HepG2 (cell line): ENCODE data around the gene THOP1. TPM values are rescaled to one million over a fixed set of nuclear protein-coding genes. Genes with fewer than 3 reads are reported as not detected.

Source experiments
- ATAC-seq: fragments of 200-7000 bp; cut with Tn5 transposase; 3 replicates; pipeline ENCODE4 v1.9.1; 2020; ENCODE audit warnings: mild to moderate bottlenecking, moderate library complexity
- Bru-seq: library from RNA; stranded (reverse); fragments of 400-500 nt; gene quantifications from one replicate; lab custom pipeline; 2021; lab: Mats Ljungman, UMichigan
- BruChase-seq, 2 experiments: library from RNA; stranded (reverse); fragments of 400-500 nt; gene quantifications; one replicate each; lab custom pipeline; 2021; lab: Mats Ljungman, UMichigan
- BruUV-seq: library from RNA; stranded (reverse); fragments of 400-500 nt; replicated peaks from 2 replicates; lab custom pipeline; 2021; lab: Mats Ljungman, UMichigan
- CTCF ChIA-PET: fragments of 300-600 bp; formaldehyde crosslinking; extraction: SDS; loops from one replicate; lab custom pipeline; 2021; ENCODE audit warnings: low total read pairs, inconsistent platforms, low intra/inter-chr PET ratio; lab: Yijun Ruan, JAX
- POLR2A ChIA-PET: fragments of 350-600 bp; sonication (Branson Sonifier 250); formaldehyde crosslinking; loops from one replicate; lab custom pipeline; 2020; ENCODE audit warnings: antibody characterized with exemption, inconsistent platforms; lab: Yijun Ruan, JAX
- DNase-seq: peaks from one replicate; pipeline ENCODE4 v3.0.0-alpha.2; 2015; ENCODE audit warnings: low spot score
- FAIRE-seq: peaks from 3 replicates; lab custom pipeline; 2011; peaks lifted over from hg19 to GRCh38; lab: Jason Lieb, UNC
- H2AFZ ChIP-seq: one replicate; pipeline ENCODE4 v1.6.1; 2011; ENCODE audit warnings: low read length, inconsistent platforms
- H3K27ac ChIP-seq: fragments of 300-600 bp; 3 replicates; pipeline ENCODE4 v1.8.0; 2011; ENCODE audit warnings: mixed run types, mild to moderate bottlenecking, mixed read lengths, low read length, inconsistent platforms; ENCODE audit not compliant: insufficient read depth; ENCODE audit errors: extremely low read length
- H3K27me3 ChIP-seq, 2 experiments: fragments of 200-600 bp in 1 of 2; 2 replicates in 1 of 2; 3 replicates in 1 of 2; pipeline versions ENCODE4 v1.6.0 to v1.8.0; 2011; ENCODE audit warnings: low read length in 2 of 2, mild to moderate bottlenecking in 2 of 2, moderate library complexity in 2 of 2, inconsistent platforms in 1 of 2; ENCODE audit not compliant: insufficient read depth in 2 of 2, control insufficient read depth in 1 of 2
- H3K36me3 ChIP-seq, 2 experiments: fragments of 200-600 bp in 1 of 2; replicated peaks in 1 of 2; 2 replicates in 1 of 2; 3 replicates in 1 of 2; pipeline versions ENCODE4 v1.5.1 to v1.8.0; 2011; ENCODE audit warnings: low read length in 2 of 2, inconsistent platforms in 1 of 2; ENCODE audit not compliant: insufficient read depth in 2 of 2, control insufficient read depth in 1 of 2
- H3K4me1 ChIP-seq: 2 replicates; pipeline ENCODE4 v1.5.1; 2012; ENCODE audit warnings: low read length, inconsistent platforms; ENCODE audit not compliant: insufficient read depth
- H3K4me2 ChIP-seq: 2 replicates; pipeline ENCODE4 v1.6.0; 2011; ENCODE audit warnings: low read depth, low read length, inconsistent platforms
- H3K4me3 ChIP-seq, 3 experiments: fragments of 200-600 bp in 1 of 3; sonication (generic), shearing (Covaris generic) in 1 of 3; replicated peaks in 1 of 3; 2 replicates each; pipeline ENCODE4 v1.5.1; 2011 to 2016; ENCODE audit warnings: low read length in 3 of 3, inconsistent platforms in 2 of 3, low read depth in 2 of 3, mild to moderate bottlenecking in 2 of 3, control low read depth in 1 of 3, mixed read lengths in 1 of 3; ENCODE audit not compliant: insufficient read depth in 1 of 3
- H3K79me2 ChIP-seq: one replicate; pipeline ENCODE4 v1.6.1; 2011; ENCODE audit warnings: low read length, inconsistent platforms; ENCODE audit not compliant: insufficient read depth
- H3K9ac ChIP-seq: 2 replicates; pipeline ENCODE4 v1.6.0; 2011; ENCODE audit warnings: mild to moderate bottlenecking, low read depth, low read length, inconsistent platforms; ENCODE audit not compliant: insufficient read depth
- H3K9me3 ChIP-seq: 2 replicates; pipeline ENCODE4 v1.5.1; 2012; ENCODE audit warnings: mild to moderate bottlenecking, low read length
- H4K20me1 ChIP-seq: 2 replicates; pipeline ENCODE4 v1.6.0; 2011; ENCODE audit warnings: inconsistent platforms, mild to moderate bottlenecking, low read length, moderate library complexity; ENCODE audit not compliant: insufficient read depth
- ARNT2 ChIP-seq: sonication (generic); formaldehyde crosslinking; IDR thresholded peaks from 2 replicates; pipeline ENCODE4 v1.8.0; 2022; ENCODE audit warnings: mild to moderate bottlenecking, low read depth, missing genetic modification reagents, moderate library complexity
- BRD4 ChIP-seq: sonication (generic); formaldehyde crosslinking; IDR thresholded peaks from 2 replicates; pipeline ENCODE4 v1.4.0; 2020; ENCODE audit warnings: missing genetic modification reagents
- HES4 ChIP-seq: sonication (generic); formaldehyde crosslinking; IDR thresholded peaks from 2 replicates; pipeline ENCODE4 v1.9.0; 2021; ENCODE audit warnings: mild to moderate bottlenecking, missing genetic modification reagents, borderline replicate concordance
- HOXA3 ChIP-seq: sonication (generic); formaldehyde crosslinking; IDR thresholded peaks from 2 replicates; pipeline ENCODE4 v1.5.0; 2020; ENCODE audit warnings: missing genetic modification reagents
- MEF2D ChIP-seq: sonication (generic); formaldehyde crosslinking; IDR thresholded peaks from 2 replicates; pipeline ENCODE4 v1.5.1; 2020; ENCODE audit warnings: mild to moderate bottlenecking, missing genetic modification reagents
- YEATS4 ChIP-seq: sonication (generic); formaldehyde crosslinking; IDR thresholded peaks from 2 replicates; pipeline ENCODE4 v1.4.0; 2020; ENCODE audit warnings: missing genetic modification reagents, borderline replicate concordance
- ZNF24 ChIP-seq: fragments of 450-650 bp; IDR thresholded peaks from 2 replicates; pipeline ENCODE4 v1.6.1; 2017; ENCODE audit warnings: antibody characterized with exemption, mild to moderate bottlenecking
- ZNF253 ChIP-seq: sonication (generic); formaldehyde crosslinking; IDR thresholded peaks from 2 replicates; pipeline ENCODE4 v1.8.0; 2022; ENCODE audit warnings: mild to moderate bottlenecking, missing genetic modification reagents, borderline replicate concordance
- ZNF431 ChIP-seq: sonication (generic); formaldehyde crosslinking; IDR thresholded peaks from 2 replicates; pipeline ENCODE4 v1.9.0; 2022; ENCODE audit warnings: missing genetic modification reagents, low read depth, mild to moderate bottlenecking, borderline replicate concordance
- WGBS: methylation state at CpG from one replicate; pipeline ENCODE4 v1.1.6; 2017; ENCODE audit warnings: low lambda C conversion rate; 5-methylcytosine and 5-hydroxymethylcytosine counted together
- in situ Hi-C: cut with HindIII; loops from 2 replicates; pipeline ENCODE4 v1.10.0; 2017; ENCODE audit warnings: low pct_unique_long_range_greater_than_20kb; ENCODE audit not compliant: extremely low pct_ligation_motif_present
- intact Hi-C: fragments of 100-400 bp; cut with micrococcal nuclease; formaldehyde crosslinking; loops from one replicate; pipeline ENCODE4 v1.10.0; 2022; ENCODE audit not compliant: unreplicated experiment
- long read RNA-seq, 2 experiments: library from RNA in 1 of 2; library from polyadenylated mRNA in 1 of 2; stranded (forward) in 1 of 2; unstranded in 1 of 2; transcript quantifications; one replicate each; pipeline ENCODE4 v2.0.0, GENCODE V29; 2019 to 2022
- polyA minus RNA-seq, 3 experiments: library from RNA; depleted of rRNA, polyadenylated mRNA; stranded (reverse); fragments of >200 nt; gene quantifications; 2 replicates each; pipeline ENCODE4 v1.2.3, GENCODE V29; 2011; ENCODE audit warnings: low replicate concordance in 1 of 3
- polyA plus RNA-seq, 8 experiments: library from polyadenylated mRNA; depleted of rRNA in 3 of 8; stranded (reverse) in 7 of 8; unstranded in 1 of 8; fragments of >200 nt; fragmentation: Illumina TruSeq in 4 of 8; extraction: Trizol in 4 of 8; gene quantifications; 2 replicates each; pipeline versions ENCODE4 v1.2.1 to v1.2.3, GENCODE V29; 2011 to 2016; ENCODE audit warnings: low read depth in 4 of 8, missing spikeins in 1 of 8, mixed read lengths in 1 of 8; ENCODE audit not compliant: insufficient read depth in 1 of 8
- total RNA-seq, 5 experiments: library from RNA; depleted of rRNA; stranded (reverse); fragments of >200 nt; fragmentation: Illumina TruSeq; extraction: Trizol; gene quantifications; 2 replicates each; pipeline ENCODE4 v1.2.3, GENCODE V29; 2016; ENCODE audit warnings: low read depth in 1 of 5
- TF ChIP-seq, protein P1 (sequence below): sonication (generic); formaldehyde crosslinking; IDR thresholded peaks from 2 replicates; pipeline ENCODE4 v1.5.0; 2020; ENCODE audit warnings: missing genetic modification reagents
- TF ChIP-seq, protein P2 (sequence below): fragments of 450-650 bp; IDR thresholded peaks from 2 replicates; pipeline ENCODE4 v1.6.1; 2016
- TF ChIP-seq, protein P3 (sequence below): IDR thresholded peaks from 2 replicates; pipeline ENCODE4 v1.6.1; 2016; ENCODE audit warnings: mild to moderate bottlenecking, missing biosample characterization, missing genetic modification reagents
- TF ChIP-seq, protein P4 (sequence below): sonication (generic); formaldehyde crosslinking; conservative IDR thresholded peaks from 2 replicates; pipeline ENCODE4 v1.4.0; 2020; ENCODE audit warnings: missing genetic modification reagents

The THOP1 gene
- total RNA-seq (2016; rRNA removed; fragmentation: Illumina TruSeq; extraction: Trizol) (98.1 and 116 TPM in 2 replicates), polyA plus RNA-seq (2011; rRNA removed) (74.4 and 81.4 TPM in 2 replicates), polyA minus RNA-seq (2011; rRNA and poly(A)+ RNA removed; ENCODE audit: low replicate concordance) (118 and 211 TPM in 2 replicates), Bru-seq, nascent RNA (percentile 56 among the genes with signal in this experiment), BruChase-seq, experiment 1, labeled RNA remaining after a 6-hour chase (percentile 72 among the genes with signal in this experiment), BruChase-seq, experiment 2, labeled RNA remaining after a 2-hour chase (percentile 65 among the genes with signal in this experiment)
- total RNA-seq (2016; cell fraction: cytosol; rRNA removed; fragmentation: Illumina TruSeq; extraction: Trizol; ENCODE audit: low read depth), result 12.3 and 13.1 TPM in 2 replicates
- total RNA-seq (2016; cell fraction: insoluble cytoplasmic fraction; rRNA removed; fragmentation: Illumina TruSeq; extraction: Trizol), result 83.9 and 120 TPM in 2 replicates
- 35.7 and 37.5 TPM in 2 replicates for total RNA-seq (2016; cell fraction: membrane; rRNA removed; fragmentation: Illumina TruSeq; extraction: Trizol)
- 71.2 and 83.7 TPM in 2 replicates for total RNA-seq (2016; cell fraction: nucleus; rRNA removed; fragmentation: Illumina TruSeq; extraction: Trizol)
- polyA plus RNA-seq (2011; cell fraction: cytosol; rRNA removed), result 50.2 and 88.6 TPM in 2 replicates
- polyA plus RNA-seq (2011; cell fraction: nucleus; rRNA removed), result 183 and 242 TPM in 2 replicates
- polyA plus RNA-seq (2012), result 41.9 and 45.1 TPM in 2 replicates
- 9.6 TPM in 2 replicates for polyA plus RNA-seq (2016; cell fraction: cytosol; fragmentation: Illumina TruSeq; extraction: Trizol; ENCODE audit: low read depth)
- polyA plus RNA-seq (2016; cell fraction: insoluble cytoplasmic fraction; fragmentation: Illumina TruSeq; extraction: Trizol; ENCODE audit: low read depth), result 69.9 and 92.7 TPM in 2 replicates
- 20.1 and 20.4 TPM in 2 replicates for polyA plus RNA-seq (2016; cell fraction: membrane; fragmentation: Illumina TruSeq; extraction: Trizol; ENCODE audit: low read depth)
- 159 and 175 TPM in 2 replicates for polyA plus RNA-seq (2016; cell fraction: nucleus; fragmentation: Illumina TruSeq; extraction: Trizol; ENCODE audit: insufficient read depth, low read depth)
- polyA minus RNA-seq (2011; cell fraction: cytosol; rRNA and poly(A)+ RNA removed), result 39.9 and 51.4 TPM in 2 replicates
- 26.3 and 32.6 TPM in 2 replicates for polyA minus RNA-seq (2011; cell fraction: nucleus; rRNA and poly(A)+ RNA removed)
- long read RNA-seq, experiment 1, full-length matches to known transcripts, result 46 of 63 reads
- long read RNA-seq, experiment 1, partial matches to known transcripts, result 9 of 63 reads
- long read RNA-seq, experiment 1, other reads (novel, unspliced or antisense), result 8 of 63 reads
- long read RNA-seq, experiment 2, full-length matches to known transcripts, result 46 of 107 reads
- long read RNA-seq, experiment 2, partial matches to known transcripts, result 39 of 107 reads
- long read RNA-seq, experiment 2, other reads (novel, unspliced or antisense), result 22 of 107 reads

DNA sequence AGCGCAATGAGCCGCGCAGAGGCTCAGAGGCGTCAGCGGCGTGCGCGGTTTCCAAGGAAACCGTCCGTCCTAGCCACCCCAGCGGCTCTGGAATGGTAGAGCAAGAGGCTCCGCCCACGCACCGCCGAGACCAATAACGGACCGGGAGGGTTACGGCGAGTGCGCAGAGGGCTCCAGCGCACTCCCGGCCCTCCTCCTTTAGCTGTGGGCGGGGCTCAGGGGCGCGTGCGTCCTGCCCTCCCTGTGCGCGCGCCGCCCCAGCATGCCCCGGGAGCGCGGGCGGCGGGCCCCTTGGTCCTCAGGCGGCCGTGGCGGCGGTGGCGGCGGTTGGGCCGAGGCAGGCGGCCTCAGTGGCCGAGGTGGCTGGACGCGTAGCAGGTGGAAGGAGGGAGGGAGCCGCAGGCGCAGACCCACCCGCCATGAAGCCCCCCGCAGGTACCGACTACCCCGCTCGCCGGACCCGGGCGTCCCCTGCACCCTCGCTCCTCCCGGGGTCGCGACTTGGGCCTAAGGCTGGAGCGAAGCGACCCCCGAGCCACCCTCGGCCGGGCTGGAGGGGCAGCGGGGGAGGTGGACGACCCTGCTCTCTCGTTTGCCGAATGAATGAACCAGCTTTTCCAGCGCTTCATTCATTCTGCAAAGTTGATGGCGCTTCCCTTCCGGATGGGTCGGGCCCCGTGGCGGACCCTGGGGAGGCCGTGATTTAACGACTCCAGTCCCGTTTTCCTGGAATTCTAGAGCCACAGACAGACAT is at the start of gene THOP1:
TSS of gene THOP1 (plus strand) at position 260 of the 754 bp plus-strand sequence. CDS start at position 420, 160 bp downstream.
- peak; percentile 93 for FAIRE-seq
- Histone ChIP-seq H3K36me3 (peaks cover 0 to 4% of the 10 kb centered on the region in 2 experiments; a peak in 2 of 5 replicates), H3K4me3 (peak within 1 kb of the TSS; percentile 78 to 90 (median 80)), H4K20me1 (peaks cover 12% of the 10 kb centered on the region), H3K4me2 (peak within 1 kb of the TSS; percentile 97), H2AFZ (peak within 1 kb of the TSS; percentile 16), H3K27ac (peak within 1 kb of the TSS; percentile 67), H3K9me3 (no peaks in the 10 kb centered on the region), H3K27me3 (no peaks in the 10 kb centered on the region; a peak in 1 of 5 replicates), H3K9ac (peak within 1 kb of the TSS; percentile 93), H3K4me1 (peaks cover 82% of the 10 kb centered on the region), H3K79me2 (peaks cover 61% of the 10 kb centered on the region)
- in situ Hi-C loops (no loop called here), intact Hi-C loops (no loop called here)
- CTCF ChIA-PET, result no interaction called here
- peak; percentile 97 for DNase-seq
- 0% methylated on average over 20 of the region's 78 CpGs for WGBS
- POLR2A ChIA-PET, result interaction anchor here (0.9 to 1.5 kb wide), 7 partner anchors 10 to 165 kb away, joined by 4 to 14 read pairs (median 5); partner anchors contain the start of genes SLC39A3, ZNF554, ZNF555 and ZNF556
- ATAC-seq, result peak; percentile 85
- TSS peak; percentile 83 for BruUV-seq
- TF ChIP-seq, protein P1, sequence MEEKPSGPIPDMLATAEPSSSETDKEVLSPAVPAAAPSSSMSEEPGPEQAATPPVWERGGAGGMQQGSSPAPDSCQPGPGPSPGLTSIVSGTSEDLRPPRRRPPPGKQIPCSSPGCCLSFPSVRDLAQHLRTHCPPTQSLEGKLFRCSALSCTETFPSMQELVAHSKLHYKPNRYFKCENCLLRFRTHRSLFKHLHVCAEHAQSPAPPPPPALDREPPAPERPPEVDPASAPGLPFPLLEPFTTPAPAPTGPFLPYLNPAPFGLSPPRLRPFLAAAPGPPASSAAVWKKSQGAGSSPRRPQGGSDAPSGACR, result 0 out of 2 replicates have a peak, but pooled peaks have one; percentile 23
- TF ChIP-seq MEF2D (CRISPR knock-in tag) (no peak), ZNF431 (CRISPR knock-in tag) (peak; percentile 57; the same call in 1 of the 2 replicates), ZNF253 (CRISPR knock-in tag) (0 out of 2 replicates have a peak, but pooled peaks have one; percentile 64), ZNF24 (peak; percentile 68), HOXA3 (CRISPR knock-in tag) (peak; percentile 72; the same call in 1 of the 2 replicates), BRD4 (0 out of 2 replicates have a peak, but pooled peaks have one; percentile 30), ARNT2 (CRISPR knock-in tag) (peak; percentile 84; the same call in 1 of the 2 replicates), YEATS4 (CRISPR knock-in tag) (peak; percentile 63; the same call in 1 of the 2 replicates), HES4 (CRISPR knock-in tag) (peak; percentile 96)
- TF ChIP-seq, protein P2, sequence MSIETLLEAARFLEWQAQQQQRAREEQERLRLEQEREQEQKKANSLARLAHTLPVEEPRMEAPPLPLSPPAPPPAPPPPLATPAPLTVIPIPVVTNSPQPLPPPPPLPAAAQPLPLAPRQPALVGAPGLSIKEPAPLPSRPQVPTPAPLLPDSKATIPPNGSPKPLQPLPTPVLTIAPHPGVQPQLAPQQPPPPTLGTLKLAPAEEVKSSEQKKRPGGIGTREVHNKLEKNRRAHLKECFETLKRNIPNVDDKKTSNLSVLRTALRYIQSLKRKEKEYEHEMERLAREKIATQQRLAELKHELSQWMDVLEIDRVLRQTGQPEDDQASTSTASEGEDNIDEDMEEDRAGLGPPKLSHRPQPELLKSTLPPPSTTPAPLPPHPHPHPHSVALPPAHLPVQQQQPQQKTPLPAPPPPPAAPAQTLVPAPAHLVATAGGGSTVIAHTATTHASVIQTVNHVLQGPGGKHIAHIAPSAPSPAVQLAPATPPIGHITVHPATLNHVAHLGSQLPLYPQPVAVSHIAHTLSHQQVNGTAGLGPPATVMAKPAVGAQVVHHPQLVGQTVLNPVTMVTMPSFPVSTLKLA, result peak; percentile 84
- TF ChIP-seq, protein P3, sequence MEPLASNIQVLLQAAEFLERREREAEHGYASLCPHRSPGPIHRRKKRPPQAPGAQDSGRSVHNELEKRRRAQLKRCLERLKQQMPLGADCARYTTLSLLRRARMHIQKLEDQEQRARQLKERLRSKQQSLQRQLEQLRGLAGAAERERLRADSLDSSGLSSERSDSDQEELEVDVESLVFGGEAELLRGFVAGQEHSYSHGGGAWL (CRISPR knock-in tag), result 0 out of 2 replicates have a peak, but pooled peaks have one; percentile 15
- TF ChIP-seq, protein P4, sequence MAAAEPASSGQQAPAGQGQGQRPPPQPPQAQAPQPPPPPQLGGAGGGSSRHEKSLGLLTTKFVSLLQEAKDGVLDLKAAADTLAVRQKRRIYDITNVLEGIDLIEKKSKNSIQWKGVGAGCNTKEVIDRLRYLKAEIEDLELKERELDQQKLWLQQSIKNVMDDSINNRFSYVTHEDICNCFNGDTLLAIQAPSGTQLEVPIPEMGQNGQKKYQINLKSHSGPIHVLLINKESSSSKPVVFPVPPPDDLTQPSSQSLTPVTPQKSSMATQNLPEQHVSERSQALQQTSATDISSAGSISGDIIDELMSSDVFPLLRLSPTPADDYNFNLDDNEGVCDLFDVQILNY (CRISPR knock-in tag), result peak; percentile 79; the same call in 1 of the 2 replicates
